Kidney (tissue), 14 donors: ENCODE results near the gene S100A8. TPM values are rescaled to one million over a fixed set of nuclear protein-coding genes. Genes with fewer than 3 reads are reported as not detected.
A peak's percentile ranks its signal among the peaks of the same experiment; 100 is the strongest.
"Not testable (repeated sequence)": the region's sequence is repeated elsewhere in the genome, so short reads cannot be mapped to it uniquely, and the experiment has no call there.

Experiments used
- DNase-seq, 5 donors: peaks; one replicate each; pipeline ENCODE4 v3.0.0-alpha.2; 2013 to 2020
- FAIRE-seq: peaks from 2 replicates; lab custom pipeline; 2012; peaks lifted over from hg19 to GRCh38; lab: Jason Lieb, UNC
- H3K27ac ChIP-seq, 2 donors: one replicate each; pipeline ENCODE4 v1.7.0; 2013; ENCODE audit warnings: low read depth in 2 of 2, low read length in 2 of 2, inconsistent platforms in 1 of 2
- H3K27me3 ChIP-seq: one replicate; pipeline ENCODE4 v1.7.1; 2013; ENCODE audit warnings: low read length, inconsistent platforms; ENCODE audit not compliant: control insufficient read depth, insufficient read depth
- H3K36me3 ChIP-seq, 3 donors: one replicate each; pipeline versions ENCODE4 v1.7.0 to v1.7.1; 2013; ENCODE audit warnings: low read length in 3 of 3, control low read depth in 1 of 3, inconsistent platforms in 1 of 3; ENCODE audit not compliant: insufficient read depth in 3 of 3, control insufficient read depth in 2 of 3
- H3K4me1 ChIP-seq, 3 donors: one replicate each; pipeline versions ENCODE4 v1.7.0 to v1.7.1; 2013; ENCODE audit warnings: low read length in 3 of 3, inconsistent platforms in 1 of 3, low read depth in 1 of 3; ENCODE audit not compliant: control insufficient read depth in 2 of 3, insufficient read depth in 2 of 3
- H3K4me3 ChIP-seq, 3 donors: one replicate each; pipeline versions ENCODE4 v1.7.0 to v1.8.1; 2013; ENCODE audit warnings: low read length in 3 of 3, control low read depth in 1 of 3, inconsistent platforms in 1 of 3
- H3K9ac ChIP-seq, 3 donors: one replicate each; pipeline versions ENCODE4 v1.7.0 to v1.7.1; 2013; ENCODE audit warnings: low read length in 3 of 3, control low read depth in 1 of 3, inconsistent platforms in 1 of 3
- H3K9me3 ChIP-seq, 3 donors: one replicate each; pipeline versions ENCODE4 v1.7.0 to v1.7.1; 2013; ENCODE audit warnings: low read length in 3 of 3, control low read depth in 1 of 3, inconsistent platforms in 1 of 3; ENCODE audit not compliant: control insufficient read depth in 2 of 3, insufficient read depth in 1 of 3
- CTCF ChIP-seq: IDR thresholded peaks from 3 replicates; pipeline ENCODE4 v1.5.1; 2012; ENCODE audit warnings: mild to moderate bottlenecking, moderate library complexity, borderline replicate concordance; ENCODE audit not compliant: insufficient read depth; ENCODE audit errors: extremely low read depth
- intact Hi-C: fragments of 100-400 bp; cut with DNase I; formaldehyde crosslinking; loops from one replicate; pipeline ENCODE4 v1.11.1; 2022
- polyA plus RNA-seq: library from polyadenylated mRNA; stranded (reverse); fragments of 350-450 nt; fragmentation: Illumina TruSeq; extraction: RNeasy Lipid Tissue Mini Kit (QIAGEN cat#74804); gene quantifications from one replicate; pipeline ENCODE4 v1.2.3, GENCODE V29; 2014; ENCODE audit warnings: low read depth, low replicate concordance; ENCODE audit not compliant: insufficient read depth
- total RNA-seq: library from RNA; stranded (reverse); fragmentation: NEBNext Ultra II Directional; extraction: Animal tissue kit (Norgen Biotek cat#: 25700); gene quantifications from one replicate; pipeline ENCODE4 v1.2.1, GENCODE V29; 2021
- donor health status: control.
- donor health status: control.
- donor health status: control.
- donor health status: control.
- donor health status: control.
- donor health status: DM: yes; HTN: yes; CAD: no.
- donor health status: Normal renal cell carcinoma (clear cell type).

The S100A8 gene
- total and polyA plus RNA-seq, 2 donors from 2014 or later: 17.5 to 60.9 TPM

GRCh38 chr1:153349363-153350320 is 41.2 kb downstream of the S100A8 start:
- Histone ChIP-seq H3K36me3 (no peaks in the 10 kb centered on the region), H3K27me3 (no peaks in the 10 kb centered on the region), H3K9ac (no peak overlapping the region), H3K4me1 (no peaks in the 10 kb centered on the region), H3K4me3 (no peak overlapping the region), H3K9me3 (no peaks in the 10 kb centered on the region), H3K27ac (no peak overlapping the region)
- no peak for FAIRE-seq
- DNase-seq: peak in 1 of 5 donors; percentile 23
- intact Hi-C loops: loop anchor here (10.0 kb wide), 1 partner anchor 145 kb away; no protein-coding TSS in a partner anchor
- no peak for TF ChIP-seq CTCF

- FAIRE-seq (no peak), DNase-seq (peak in 1 of 5 donors; percentile 6)
- TF ChIP-seq CTCF: no peak
- Histone ChIP-seq H3K36me3 (no peaks in the 10 kb centered on the region), H3K9ac (no peak within 1 kb of the TSS), H3K4me3 (no peak within 1 kb of the TSS), H3K9me3 (no peaks in the 10 kb centered on the region), H3K27ac (no peak within 1 kb of the TSS), H3K4me1 (no peaks in the 10 kb centered on the region), H3K27me3 (no peaks in the 10 kb centered on the region)
- intact Hi-C loops: no loop called here
These were observed 42.1 kb downstream of the S100A8 start, which contains the start of gene PGLYRP4 for GRCh38 chr1:153348511-153349362. Gene PGLYRP4, minus strand, starts transcription at chr1:153348841. Its CDS starts 909 bp downstream, at chr1:153347932.

GRCh38 chr1:153347856-153348255 is 43.0 kb downstream of the S100A8 start:
- H3K9me3 ChIP-seq: no peaks in the 10 kb centered on the region
- H3K36me3 ChIP-seq: no peaks in the 10 kb centered on the region
- no peaks in the 10 kb centered on the region for H3K27me3 ChIP-seq
- DNase-seq (peak in 1 of 5 donors; percentile 8), FAIRE-seq (no peak)
- H3K9ac ChIP-seq: no peak overlapping the region
- no peak for TF ChIP-seq CTCF
- H3K4me1 ChIP-seq: no peaks in the 10 kb centered on the region
- no peak overlapping the region for H3K27ac ChIP-seq
- intact Hi-C loops: no loop called here
- H3K4me3 ChIP-seq: no peak overlapping the region

- FAIRE-seq: not testable (repeated sequence)
These were observed 43.8 kb downstream of the S100A8 start for GRCh38 chr1:153347049-153347448.

More at GRCh38 chr1:153347049-153347448, 43.8 kb downstream of the S100A8 start:
- intact Hi-C loops, H3K27me3 ChIP-seq, H3K4me1 ChIP-seq, H3K4me3 ChIP-seq, H3K9me3 ChIP-seq, H3K9ac ChIP-seq, H3K36me3 ChIP-seq, H3K27ac ChIP-seq: not testable (repeated sequence)
- peak in 1 of 5 donors; percentile 9 for DNase-seq
